GM19468 (cell line): ENCODE measurements around the gene SUSD2.
"Not testable (repeated sequence)": the region's sequence is repeated elsewhere in the genome, so short reads cannot be mapped to it uniquely, and the experiment has no call there.

Source experiments
- ATAC-seq: cut with Tn5 transposase; IDR thresholded peaks from one replicate; pipeline ENCODE4 v1.9.1; 2021; ENCODE audit warnings: mild to moderate bottlenecking, moderate library complexity, moderate number of reproducible peaks; ENCODE audit not compliant: unreplicated experiment; ENCODE audit errors: extremely low read depth

Gene SUSD2, protein sequence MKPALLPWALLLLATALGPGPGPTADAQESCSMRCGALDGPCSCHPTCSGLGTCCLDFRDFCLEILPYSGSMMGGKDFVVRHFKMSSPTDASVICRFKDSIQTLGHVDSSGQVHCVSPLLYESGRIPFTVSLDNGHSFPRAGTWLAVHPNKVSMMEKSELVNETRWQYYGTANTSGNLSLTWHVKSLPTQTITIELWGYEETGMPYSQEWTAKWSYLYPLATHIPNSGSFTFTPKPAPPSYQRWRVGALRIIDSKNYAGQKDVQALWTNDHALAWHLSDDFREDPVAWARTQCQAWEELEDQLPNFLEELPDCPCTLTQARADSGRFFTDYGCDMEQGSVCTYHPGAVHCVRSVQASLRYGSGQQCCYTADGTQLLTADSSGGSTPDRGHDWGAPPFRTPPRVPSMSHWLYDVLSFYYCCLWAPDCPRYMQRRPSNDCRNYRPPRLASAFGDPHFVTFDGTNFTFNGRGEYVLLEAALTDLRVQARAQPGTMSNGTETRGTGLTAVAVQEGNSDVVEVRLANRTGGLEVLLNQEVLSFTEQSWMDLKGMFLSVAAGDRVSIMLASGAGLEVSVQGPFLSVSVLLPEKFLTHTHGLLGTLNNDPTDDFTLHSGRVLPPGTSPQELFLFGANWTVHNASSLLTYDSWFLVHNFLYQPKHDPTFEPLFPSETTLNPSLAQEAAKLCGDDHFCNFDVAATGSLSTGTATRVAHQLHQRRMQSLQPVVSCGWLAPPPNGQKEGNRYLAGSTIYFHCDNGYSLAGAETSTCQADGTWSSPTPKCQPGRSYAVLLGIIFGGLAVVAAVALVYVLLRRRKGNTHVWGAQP

GRCh38 chr22:24181088-24181995 is at the start of gene SUSD2:
Gene SUSD2 (plus strand): TSS chr22:24181487. CDS start chr22:24181520, 33 bp downstream.
- no peak for ATAC-seq

- ATAC-seq = no peak
Measured at GRCh38 chr22:24133187-24133965, 47.9 kb upstream of the SUSD2 start.

GRCh38 chr22:24134090-24134846 is 47.0 kb upstream of the SUSD2 start:
- ATAC-seq = no peak

GRCh38 chr22:24136533-24136932 is 44.8 kb upstream of the SUSD2 start:
- ATAC-seq = not testable (repeated sequence)

GRCh38 chr22:24137595-24137994 is 43.7 kb upstream of the SUSD2 start:
- no peak for ATAC-seq

DNA sequence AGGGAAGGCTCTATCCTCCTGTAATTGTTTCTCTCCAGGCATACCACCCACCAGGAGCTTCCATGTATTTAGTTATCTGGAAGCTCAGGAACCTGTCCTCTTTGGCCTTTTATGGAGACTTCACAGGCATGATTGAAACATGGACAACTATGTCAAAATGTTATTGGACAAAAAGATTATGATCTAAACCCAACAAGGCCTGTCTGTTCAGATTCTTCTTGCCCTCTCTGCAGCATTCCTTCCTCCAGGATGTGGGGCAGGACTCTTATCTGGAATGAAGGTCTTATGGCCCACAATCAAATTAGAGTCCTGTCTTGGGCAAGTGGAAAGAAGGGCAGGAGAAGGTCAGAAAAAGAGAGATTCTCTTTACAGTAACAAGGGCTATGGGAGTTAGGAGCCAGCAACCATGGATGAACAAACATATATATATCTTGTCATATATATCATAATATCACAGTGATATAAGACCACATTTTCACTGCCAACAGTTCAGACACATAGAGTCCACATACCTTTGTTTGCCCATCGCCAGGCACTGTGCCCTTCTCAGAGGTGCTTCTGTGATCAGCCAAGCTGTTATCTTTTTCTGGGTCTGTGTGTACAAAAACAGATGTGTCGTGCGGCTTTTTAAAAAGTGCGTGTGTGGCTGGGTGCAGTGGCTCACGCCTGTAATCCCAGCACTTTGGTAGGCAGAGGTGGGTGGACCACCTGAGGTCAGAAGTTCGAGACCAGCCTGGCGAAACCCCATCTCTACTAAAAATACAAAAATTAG is 42.5 kb upstream of the SUSD2 start:
- no peak for ATAC-seq

DNA sequence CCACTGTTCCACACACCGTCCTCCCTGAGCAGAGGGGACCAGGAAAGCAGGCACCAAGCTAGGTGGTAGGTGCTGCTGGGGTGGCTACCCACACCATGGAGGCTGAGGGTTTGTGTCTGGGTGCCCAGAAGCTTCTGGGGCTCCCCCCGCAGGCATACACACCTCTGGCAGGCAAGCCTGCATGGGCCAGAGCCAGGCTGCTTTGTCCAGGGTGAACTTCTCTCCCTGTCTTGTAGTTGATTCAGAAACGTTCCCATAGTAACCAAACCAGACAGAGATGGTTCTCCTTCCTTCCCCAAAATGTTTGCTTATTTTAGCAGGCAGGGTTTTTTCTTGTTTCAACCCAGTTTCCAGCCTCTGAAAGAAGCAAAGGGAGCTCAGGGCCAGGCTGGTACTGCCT is 40.9 kb upstream of the SUSD2 start:
- ATAC-seq = no peak

DNA sequence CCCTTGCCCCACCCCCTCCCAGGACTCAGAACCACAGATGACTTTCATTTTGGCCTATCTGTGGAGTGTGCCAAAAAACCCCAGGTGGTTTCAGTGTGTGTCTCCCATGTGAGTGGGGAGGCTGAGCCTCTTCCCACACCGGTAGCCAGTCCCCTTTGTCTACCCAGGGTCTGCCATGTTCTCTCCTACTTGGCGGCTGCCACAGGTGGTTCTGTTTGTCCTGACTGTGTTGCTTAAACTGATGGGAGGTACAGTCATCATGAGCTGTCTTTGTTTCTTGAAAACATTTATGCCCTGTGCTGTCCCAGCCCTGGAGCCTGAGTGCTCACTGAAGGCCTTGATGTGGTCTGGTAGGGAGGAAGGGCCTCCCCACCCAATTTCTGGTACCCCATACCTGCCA is 39.7 kb upstream of the SUSD2 start:
- ATAC-seq = no peak

DNA sequence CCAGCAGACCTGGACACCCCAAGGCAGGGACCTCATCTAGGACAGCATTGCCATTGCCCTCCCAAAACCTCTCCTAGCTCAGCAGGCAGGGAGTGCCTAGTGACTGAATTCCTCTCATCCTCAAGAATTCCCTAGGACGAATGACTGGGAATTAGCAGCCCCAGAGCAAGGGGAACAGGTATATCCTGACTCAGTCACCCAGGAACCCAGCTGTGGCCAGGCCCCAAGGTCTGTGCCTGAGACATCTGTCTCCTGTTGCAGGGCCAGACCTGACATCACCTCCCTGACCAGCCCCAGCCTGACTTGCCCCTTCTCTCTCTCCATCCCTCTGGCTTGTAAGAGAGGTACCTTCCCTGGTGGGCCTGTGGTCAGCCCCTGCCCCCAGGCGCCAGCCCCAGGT is 39.0 kb upstream of the SUSD2 start:
- ATAC-seq = no peak

DNA sequence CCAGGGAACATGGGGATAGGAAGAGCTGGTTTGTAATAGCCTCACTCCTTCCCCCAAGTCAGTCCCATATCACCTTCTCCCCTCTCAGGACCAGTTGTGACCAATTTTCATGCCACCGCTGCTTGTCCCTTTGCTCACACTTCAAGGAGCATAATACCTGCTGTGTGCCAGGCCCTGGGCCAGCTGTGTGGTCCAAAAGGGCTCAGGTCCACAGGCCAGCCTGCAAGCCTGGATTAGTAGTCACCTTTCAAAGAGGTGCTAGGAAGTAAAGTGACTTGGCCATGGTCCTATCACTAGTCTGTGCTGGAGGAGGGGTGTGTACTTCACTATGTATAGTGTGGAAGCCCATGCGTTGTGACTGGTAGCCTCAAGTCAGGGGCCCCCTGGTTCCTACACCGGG is 38.5 kb upstream of the SUSD2 start:
- ATAC-seq = no peak

DNA sequence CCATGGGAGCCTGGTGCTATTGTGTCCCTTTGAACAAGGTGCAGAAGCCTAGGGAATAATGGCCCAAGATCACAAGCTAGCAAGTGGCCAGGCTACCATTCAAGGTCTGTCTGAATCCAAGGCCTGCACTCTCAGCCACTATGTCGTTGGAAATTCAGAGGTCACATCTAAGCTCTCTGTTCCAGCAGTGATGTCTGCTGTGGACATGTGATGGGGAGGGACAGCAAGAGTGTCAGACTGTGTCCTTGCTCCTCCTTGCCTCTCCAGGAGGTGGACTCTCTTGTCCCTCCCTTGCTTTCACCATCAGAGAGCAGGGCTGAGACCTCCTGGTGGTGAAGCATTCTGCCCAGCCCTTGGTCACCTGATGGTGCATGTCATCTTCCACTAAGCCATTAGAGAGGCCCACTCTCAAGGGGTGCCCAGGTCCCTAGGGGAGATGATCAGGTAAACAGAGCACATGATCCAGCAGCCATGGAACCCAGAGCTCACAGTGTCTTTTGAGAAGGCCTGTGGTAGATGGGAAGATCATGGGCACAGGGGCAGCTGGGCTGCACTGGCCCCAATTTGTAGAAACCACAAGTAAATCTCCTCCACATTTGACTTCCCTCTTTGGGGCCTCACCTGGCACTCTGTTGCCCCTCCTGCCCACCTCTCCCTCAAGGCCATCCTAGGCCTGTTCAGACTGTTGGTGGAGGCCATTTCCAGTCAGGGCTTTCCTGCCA is 37.1 kb upstream of the SUSD2 start:
- no peak for ATAC-seq

GRCh38 chr22:24144778-24145085 is 36.6 kb upstream of the SUSD2 start:
- ATAC-seq = no peak

DNA sequence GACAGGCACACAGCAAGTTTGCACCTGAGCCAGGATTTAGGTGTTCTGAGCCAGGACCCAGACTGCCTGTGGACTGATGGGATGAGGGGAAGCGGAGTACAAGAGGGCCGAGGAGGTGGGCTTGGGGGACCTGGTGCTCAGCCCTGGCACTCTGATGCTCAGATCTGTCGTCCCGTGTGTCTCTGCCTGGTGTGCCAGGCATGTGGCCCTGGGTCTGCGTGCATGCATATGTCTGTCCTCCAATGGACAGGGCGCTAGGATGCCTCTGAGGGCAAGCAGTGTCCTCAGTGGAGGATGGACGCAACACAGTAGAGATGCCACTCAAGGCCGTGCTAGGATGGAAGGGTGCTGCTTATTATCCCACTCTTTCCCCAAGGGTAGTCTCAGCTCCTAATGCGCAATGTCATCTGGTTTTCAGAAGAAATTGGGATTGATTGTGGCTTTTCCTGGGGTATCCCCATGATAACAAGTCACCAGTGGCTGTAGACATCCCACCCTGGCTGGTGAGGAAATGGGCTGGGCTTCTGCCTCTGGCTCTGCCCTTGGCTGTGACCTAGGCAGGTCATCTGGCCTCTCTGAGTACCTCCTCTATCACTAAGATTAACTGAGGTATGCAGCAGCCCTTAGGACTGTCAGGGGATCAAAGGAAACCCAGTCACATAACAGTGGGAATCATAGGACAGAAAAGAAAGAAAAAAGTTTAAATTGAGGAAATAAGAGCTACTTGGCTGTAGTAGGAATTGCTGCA is 35.7 kb upstream of the SUSD2 start:
- no peak for ATAC-seq

- ATAC-seq = no peak
Measured at GRCh38 chr22:24146194-24146616, 35.1 kb upstream of the SUSD2 start.

- ATAC-seq = no peak
Measured at GRCh38 chr22:24146791-24147353, 34.4 kb upstream of the SUSD2 start.

DNA sequence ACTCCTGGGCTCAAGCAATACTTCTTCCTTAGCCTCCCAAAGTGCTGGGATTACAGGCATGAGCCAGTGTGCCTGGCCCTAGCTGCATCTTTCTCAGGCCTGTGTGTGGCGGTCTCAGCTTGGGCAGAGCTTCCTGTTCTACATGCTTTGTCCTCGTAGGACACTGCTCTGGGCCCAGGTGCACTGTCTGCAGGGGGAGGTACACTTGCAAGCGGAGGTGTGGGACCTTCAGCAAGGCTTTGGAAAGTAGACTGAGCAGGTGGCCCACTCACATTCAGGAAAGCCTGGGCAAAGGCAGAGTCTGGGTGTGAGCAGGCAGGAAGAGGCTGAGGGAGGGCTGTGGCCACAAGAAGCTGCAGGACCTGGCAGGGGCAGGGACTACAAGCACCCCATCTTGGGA is 33.6 kb upstream of the SUSD2 start:
- no peak for ATAC-seq
